Smooth muscle cell (in vitro differentiated cells): Measurements from ENCODE around the gene SIRPB2. TPM values are rescaled to one million over a fixed set of nuclear protein-coding genes. Genes with fewer than 3 reads are reported as not detected.

Source experiments
- DNase-seq: peaks from one replicate; lab custom pipeline; 2025; ENCODE audit not compliant: unreplicated experiment; lab: John Stamatoyannopoulos, UW
- H2AFZ ChIP-seq: fragments of 200-600 bp; sonication (generic); 2 replicates; pipeline ENCODE4 v1.6.0; 2016; ENCODE audit warnings: antibody characterized with exemption, low read depth, mild to moderate bottlenecking
- H3F3A ChIP-seq: fragments of 200-600 bp; sonication (generic); 2 replicates; pipeline ENCODE4 v1.6.0; 2017; ENCODE audit warnings: antibody characterized with exemption, low read depth
- H3K27ac ChIP-seq: fragments of 200-600 bp; sonication (generic); 2 replicates; pipeline ENCODE4 v1.5.1; 2016; ENCODE audit warnings: low read depth, mild to moderate bottlenecking
- H3K27me3 ChIP-seq: fragments of 200-600 bp; sonication (generic); 2 replicates; pipeline ENCODE4 v1.6.1; 2016; ENCODE audit warnings: low read depth, mild to moderate bottlenecking
- H3K36me3 ChIP-seq: fragments of 200-600 bp; sonication (generic); 2 replicates; pipeline ENCODE4 v1.5.1; 2016; ENCODE audit warnings: low read depth
- H3K4me1 ChIP-seq: fragments of 200-600 bp; sonication (generic); 2 replicates; pipeline ENCODE4 v1.5.1; 2016; ENCODE audit warnings: low read depth
- H3K4me2 ChIP-seq: fragments of 200-600 bp; sonication (generic); 2 replicates; pipeline ENCODE4 v1.6.0; 2016; ENCODE audit warnings: mild to moderate bottlenecking
- H3K4me3 ChIP-seq: fragments of 200-600 bp; sonication (generic); 2 replicates; pipeline ENCODE4 v1.5.1; 2016; ENCODE audit warnings: mild to moderate bottlenecking
- H3K79me2 ChIP-seq: fragments of 200-600 bp; sonication (generic); 2 replicates; pipeline ENCODE4 v1.6.0; 2016; ENCODE audit warnings: low read depth, mild to moderate bottlenecking
- H3K9ac ChIP-seq: fragments of 200-600 bp; sonication (generic); 2 replicates; pipeline ENCODE4 v1.6.0; 2016; ENCODE audit warnings: low read depth
- H3K9me3 ChIP-seq: fragments of 200-600 bp; sonication (generic); replicated peaks from 2 replicates; pipeline ENCODE4 v1.5.1; 2016; ENCODE audit warnings: low read depth
- H4K20me1 ChIP-seq: fragments of 200-600 bp; sonication (generic); 2 replicates; pipeline ENCODE4 v1.6.0; 2016; ENCODE audit warnings: low read depth
- CTCF ChIP-seq: fragments of 200-600 bp; sonication (generic); IDR thresholded peaks from 2 replicates; pipeline ENCODE4 v1.5.1; 2017; ENCODE audit warnings: borderline replicate concordance, mild to moderate bottlenecking, antibody characterized with exemption; ENCODE audit not compliant: insufficient read depth, poor library complexity, severe bottlenecking
- WGBS: methylation state at CpG from one replicate; pipeline ENCODE4 v1.1.7; 2016; ENCODE audit warnings: low lambda C conversion rate; 5-methylcytosine and 5-hydroxymethylcytosine counted together
- polyA plus RNA-seq: library from polyadenylated mRNA; unstranded; fragments of >200 nt; fragmentation: Nextera tagmentation; extraction: Ambion mirVana; gene quantifications from 2 replicates; pipeline ENCODE4 v1.2.1, GENCODE V29; 2016
- total RNA-seq: library from RNA; depleted of rRNA; stranded (reverse); fragments of >200 nt; gene quantifications from 2 replicates; pipeline ENCODE4 v1.2.3, GENCODE V29; 2014

Gene SIRPB2
- total and polyA plus RNA-seq, 2 experiments from 2014 or later = not detected

GRCh38 chr20:1473246-1474220, 17.7 kb downstream of the SIRPB2 start:
- TF ChIP-seq CTCF = no peak

DNA sequence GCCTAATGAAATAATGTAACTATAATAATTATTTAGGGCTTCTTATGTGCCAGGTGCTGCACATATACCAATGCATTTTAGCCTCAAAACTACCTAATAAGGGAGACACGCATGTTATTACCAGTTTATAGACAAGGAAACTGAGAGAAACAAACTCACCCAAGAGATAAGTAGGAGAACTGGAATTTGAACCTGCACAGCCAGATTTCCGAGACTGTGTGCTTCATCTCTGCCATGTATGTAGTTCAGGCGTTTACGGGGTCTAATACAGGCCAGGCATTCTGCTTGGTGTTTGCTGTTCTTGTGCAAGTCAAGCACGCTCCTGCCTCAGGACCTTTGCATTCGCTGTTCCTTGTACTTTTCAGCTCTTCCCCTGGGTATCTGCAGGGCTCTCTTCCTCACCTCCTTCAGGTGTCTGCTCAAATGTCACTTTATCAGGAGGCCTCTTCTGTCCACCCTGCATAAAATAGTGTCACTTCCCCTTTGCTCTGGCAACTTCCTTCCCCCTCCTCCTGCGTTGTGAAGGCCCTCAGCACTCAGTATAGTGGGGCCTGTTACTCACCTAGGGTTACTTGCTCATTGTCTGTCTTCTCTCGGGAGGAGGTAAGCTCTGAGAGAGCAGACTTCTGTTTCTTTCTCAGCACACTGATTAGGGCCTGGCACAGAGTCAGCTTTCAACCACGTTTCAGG, 18.5 kb downstream of the SIRPB2 start:
- 89% methylated on average over 9 of the region's 9 CpGs for WGBS
- H3K27ac ChIP-seq = no peak overlapping the region
- H3K9me3 ChIP-seq = no peaks in the 10 kb centered on the region

More at GRCh38 chr20:1473246-1474220, 17.7 kb downstream of the SIRPB2 start:
- peaks cover 6% of the 10 kb centered on the region for H3F3A ChIP-seq
- H3K79me2 ChIP-seq = no peaks in the 10 kb centered on the region
- H4K20me1 ChIP-seq = no peaks in the 10 kb centered on the region
- no peak for DNase-seq
- no peaks in the 10 kb centered on the region for H3K27me3 ChIP-seq
- WGBS = 89% methylated on average over 13 of the region's 13 CpGs
- no peak overlapping the region for H3K4me3 ChIP-seq
- no peak overlapping the region for H3K27ac ChIP-seq
- H3K4me1 ChIP-seq = peaks cover 3% of the 10 kb centered on the region
- no peaks in the 10 kb centered on the region for H3K36me3 ChIP-seq
- H3K9me3 ChIP-seq = no peaks in the 10 kb centered on the region
- no peak overlapping the region for H2AFZ ChIP-seq
- no peak overlapping the region for H3K9ac ChIP-seq
- H3K4me2 ChIP-seq = no peak overlapping the region

GRCh38 chr20:1471242-1471641, 20.0 kb downstream of the SIRPB2 start:
- H2AFZ ChIP-seq = peak overlapping the region; percentile 65

More for the DNA sequence above, 18.5 kb downstream of the SIRPB2 start:
- Histone ChIP-seq H3K4me1 (peaks cover 3% of the 10 kb centered on the region), H4K20me1 (no peaks in the 10 kb centered on the region), H3F3A (peaks cover 6% of the 10 kb centered on the region), H3K4me2 (no peak overlapping the region), H3K4me3 (no peak overlapping the region), H3K9ac (no peak overlapping the region), H3K79me2 (no peaks in the 10 kb centered on the region), H3K27me3 (no peaks in the 10 kb centered on the region), H3K36me3 (no peaks in the 10 kb centered on the region), H2AFZ (no peak overlapping the region)
- TF ChIP-seq CTCF = no peak
- no peak for DNase-seq

More at GRCh38 chr20:1471242-1471641, 20.0 kb downstream of the SIRPB2 start:
- Histone ChIP-seq H3K27ac (peak overlapping the region; percentile 99), H3K4me2 (peak overlapping the region; percentile 56), H3K4me1 (peaks cover 3% of the 10 kb centered on the region), H3F3A (peaks cover 6% of the 10 kb centered on the region), H3K9ac (peak overlapping the region; percentile 70), H3K9me3 (no peaks in the 10 kb centered on the region), H3K79me2 (no peaks in the 10 kb centered on the region), H4K20me1 (no peaks in the 10 kb centered on the region), H3K27me3 (no peaks in the 10 kb centered on the region), H3K4me3 (no peak overlapping the region), H3K36me3 (no peaks in the 10 kb centered on the region)
- WGBS = 93% methylated on average over 2 of the region's 2 CpGs
- TF ChIP-seq CTCF = no peak
- no peak for DNase-seq
